K562 (cell line): ENCODE measurements around the gene COA6. TPM values are rescaled to one million over a fixed set of nuclear protein-coding genes. Genes with fewer than 3 reads are reported as not detected.
A peak's percentile ranks its signal among the peaks of the same experiment; 100 is the strongest.

Experiments used
- DMBX1 ChIP-seq: fragments of 250-450 bp; sonication (Bioruptor Pico); IDR thresholded peaks from 2 replicates; pipeline ENCODE4 v1.8.0; 2022; ENCODE audit warnings: inconsistent platforms, mild to moderate bottlenecking, moderate library complexity, borderline replicate concordance
- MAZ ChIP-seq, 2 experiments: fragments of 450-650 bp in 1 of 2; sonication (generic) in 1 of 2; formaldehyde crosslinking; IDR thresholded peaks in 1 of 2; conservative IDR thresholded peaks in 1 of 2; 2 replicates each; pipeline versions ENCODE4 v1.4.0 to v1.5.0; 2020; ENCODE audit warnings: mild to moderate bottlenecking in 1 of 2, missing genetic modification reagents in 1 of 2
- WHSC1 ChIP-seq: IDR thresholded peaks from one replicate; pipeline ENCODE4 v1.6.1; 2012; ENCODE audit warnings: low read length, control low read depth, inconsistent platforms
- ZBTB49 ChIP-seq: sonication (generic); formaldehyde crosslinking; IDR thresholded peaks from 2 replicates; pipeline ENCODE4 v1.8.0; 2022; ENCODE audit warnings: missing genetic modification reagents, mild to moderate bottlenecking, borderline replicate concordance
- ZKSCAN8 ChIP-seq: fragments of 200-800 bp; sonication (Bioruptor generic); IDR thresholded peaks from 2 replicates; pipeline ENCODE4 v1.6.1; 2016; ENCODE audit warnings: missing genetic modification characterization, missing compliant biosample characterization
- polyA plus RNA-seq, 8 experiments: library from polyadenylated mRNA; depleted of rRNA in 4 of 8; stranded (reverse) in 5 of 8; unstranded in 3 of 8; fragments of >200 nt; fragmentation: Nextera tagmentation in 2 of 8; fragmentation: Illumina TruSeq in 1 of 8; extraction: Ambion mirVana in 2 of 8; extraction: Trizol in 1 of 8; gene quantifications; 2 replicates each; pipeline versions ENCODE4 v1.2.1 to v1.2.3, GENCODE V29; 2011 to 2014; ENCODE audit warnings: inconsistent platforms in 1 of 8, missing spikeins in 1 of 8
- total RNA-seq, 7 experiments: library from RNA; depleted of rRNA in 6 of 7; stranded (reverse); fragments of >200 nt in 6 of 7; fragmentation: Illumina TruSeq in 2 of 7; extraction: Trizol in 2 of 7; gene quantifications; 2 replicates each; pipeline versions ENCODE4 v1.2.1 to v1.2.3, GENCODE V29; 2011 to 2021; ENCODE audit warnings: low replicate concordance in 1 of 7

Gene COA6
- total and polyA plus RNA-seq, 9 of the 15 experiments (the other 6 are each of a cell fraction or from before 2014, with no cell fraction given), result 77.7 to 187 (median 134) TPM

- 0 out of 2 replicates have a peak, but pooled peaks have one; percentile 39 for TF ChIP-seq DMBX1 (CRISPR knock-in tag)
- no peak for TF ChIP-seq ZKSCAN8
- TF ChIP-seq MAZ (CRISPR knock-in tag; conservative IDR thresholded peaks at IDR 0.05 in 1 of 2, IDR thresholded peaks at IDR 0.05 in 1 of 2), result 0 out of 4 replicates have a peak, but pooled peaks have one; percentile 22 to 33
- TF ChIP-seq WHSC1, result no peak
- TF ChIP-seq ZBTB49 (CRISPR knock-in tag), result no peak
Observed at GRCh38 chr1:234326497-234327366, 46.5 kb upstream of the COA6 start (continued).
